HepG2 (cell line): ENCODE data around the gene PDILT. TPM values are rescaled to one million over a fixed set of nuclear protein-coding genes. Genes with fewer than 3 reads are reported as not detected.

Experiments
- AGO2 ChIP-seq: fragments of 200-400 bp; formaldehyde crosslinking; optimal IDR thresholded peaks from 2 replicates; pipeline ENCODE3; 2017; ENCODE audit warnings: mild to moderate bottlenecking, low read depth, low read length, moderate library complexity
- CHCHD3 ChIP-seq: sonication (generic); formaldehyde crosslinking; IDR thresholded peaks from 2 replicates; pipeline ENCODE4 v1.8.0; 2022; ENCODE audit warnings: mild to moderate bottlenecking, missing genetic modification reagents, moderate library complexity
- CHD2 ChIP-seq: IDR thresholded peaks from 2 replicates; pipeline ENCODE4 v1.6.1; 2011; ENCODE audit warnings: low read depth, low read length, improper control_type of control experiment
- DMAP1 ChIP-seq: IDR thresholded peaks from 2 replicates; pipeline ENCODE4 v1.6.1; 2016
- ELF4 ChIP-seq: sonication (generic); formaldehyde crosslinking; IDR thresholded peaks from 2 replicates; pipeline ENCODE4 v1.5.0; 2020; ENCODE audit warnings: missing genetic modification reagents, mild to moderate bottlenecking, moderate library complexity, borderline replicate concordance
- HNF4A ChIP-seq: sonication (generic); formaldehyde crosslinking; IDR thresholded peaks from 2 replicates; pipeline ENCODE4 v1.4.0; 2020; ENCODE audit warnings: missing genetic modification reagents
- HNRNPK ChIP-seq: fragments of 200-400 bp; formaldehyde crosslinking; IDR thresholded peaks from 2 replicates; pipeline ENCODE4 v1.6.1; 2018; ENCODE audit warnings: low read length, low read depth, moderate library complexity, mild to moderate bottlenecking; ENCODE audit not compliant: poor library complexity, severe bottlenecking
- IRF2 ChIP-seq: IDR thresholded peaks from 2 replicates; pipeline ENCODE4 v1.6.1; 2018; ENCODE audit warnings: missing genetic modification reagents, missing compliant biosample characterization
- ISL2 ChIP-seq: sonication (generic); formaldehyde crosslinking; IDR thresholded peaks from 2 replicates; pipeline ENCODE4 v1.5.0; 2020; ENCODE audit warnings: missing genetic modification reagents
- MED1 ChIP-seq: sonication (generic); formaldehyde crosslinking; IDR thresholded peaks from 2 replicates; pipeline ENCODE4 v1.4.0; 2020; ENCODE audit warnings: missing genetic modification reagents
- MEF2D ChIP-seq: sonication (generic); formaldehyde crosslinking; IDR thresholded peaks from 2 replicates; pipeline ENCODE4 v1.5.1; 2020; ENCODE audit warnings: mild to moderate bottlenecking, missing genetic modification reagents
- NRL ChIP-seq: sonication (generic); formaldehyde crosslinking; IDR thresholded peaks from 2 replicates; pipeline ENCODE4 v1.5.0; 2020; ENCODE audit warnings: missing genetic modification reagents, mild to moderate bottlenecking, moderate library complexity, borderline replicate concordance
- PRPF4 ChIP-seq: fragments of 200-400 bp; formaldehyde crosslinking; IDR thresholded peaks from 2 replicates; pipeline ENCODE4 v1.6.1; 2016; ENCODE audit warnings: low read length, low read depth; ENCODE audit not compliant: poor library complexity, severe bottlenecking
- SMC3 ChIP-seq: IDR thresholded peaks from 2 replicates; pipeline ENCODE4 v1.6.1; 2011; ENCODE audit warnings: low read length, improper control_type of control experiment
- TBX2 ChIP-seq: sonication (generic); formaldehyde crosslinking; IDR thresholded peaks from 2 replicates; pipeline ENCODE4 v1.5.0; 2020; ENCODE audit warnings: missing genetic modification reagents, mild to moderate bottlenecking, borderline replicate concordance
- ZBTB21 ChIP-seq: sonication (generic); formaldehyde crosslinking; IDR thresholded peaks from 2 replicates; pipeline ENCODE4 v1.4.0; 2020; ENCODE audit warnings: missing genetic modification reagents
- ZEB1 ChIP-seq: IDR thresholded peaks from 2 replicates; pipeline ENCODE4 v1.6.1; 2012; ENCODE audit warnings: mild to moderate bottlenecking, low read depth, inconsistent platforms; ENCODE audit not compliant: insufficient replicate concordance
- ZNF136 ChIP-seq: sonication (generic); formaldehyde crosslinking; IDR thresholded peaks from 2 replicates; pipeline ENCODE4 v1.8.1; 2022; ENCODE audit warnings: low read depth, mild to moderate bottlenecking, moderate library complexity, missing genetic modification reagents
- ZNF17 ChIP-seq: sonication (generic); formaldehyde crosslinking; IDR thresholded peaks from 2 replicates; pipeline ENCODE4 v1.5.0; 2020; ENCODE audit warnings: mild to moderate bottlenecking, missing genetic modification reagents
- ZNF563 ChIP-seq: sonication (generic); formaldehyde crosslinking; IDR thresholded peaks from 2 replicates; pipeline ENCODE4 v1.8.0; 2022; ENCODE audit warnings: mild to moderate bottlenecking, moderate library complexity, missing genetic modification reagents
- ZNF644 ChIP-seq: IDR thresholded peaks from 2 replicates; pipeline ENCODE4 v1.6.1; 2016; ENCODE audit warnings: low read depth
- ZNF773 ChIP-seq: sonication (generic); formaldehyde crosslinking; IDR thresholded peaks from 2 replicates; pipeline ENCODE4 v1.4.0; 2020; ENCODE audit warnings: missing genetic modification reagents, borderline replicate concordance
- ZSCAN30 ChIP-seq: sonication (generic); formaldehyde crosslinking; IDR thresholded peaks from 2 replicates; pipeline ENCODE4 v1.5.0; 2020; ENCODE audit warnings: mild to moderate bottlenecking, missing genetic modification reagents
- polyA plus RNA-seq, 8 experiments: library from polyadenylated mRNA; depleted of rRNA in 3 of 8; stranded (reverse) in 7 of 8; unstranded in 1 of 8; fragments of >200 nt; fragmentation: Illumina TruSeq in 4 of 8; extraction: Trizol in 4 of 8; gene quantifications; 2 replicates each; pipeline versions ENCODE4 v1.2.1 to v1.2.3, GENCODE V29; 2011 to 2016; ENCODE audit warnings: low read depth in 4 of 8, missing spikeins in 1 of 8, mixed read lengths in 1 of 8; ENCODE audit not compliant: insufficient read depth in 1 of 8
- total RNA-seq, 5 experiments: library from RNA; depleted of rRNA; stranded (reverse); fragments of >200 nt; fragmentation: Illumina TruSeq; extraction: Trizol; gene quantifications; 2 replicates each; pipeline ENCODE4 v1.2.3, GENCODE V29; 2016; ENCODE audit warnings: low read depth in 1 of 5
- TF ChIP-seq, protein P1 (sequence below): sonication (generic); formaldehyde crosslinking; IDR thresholded peaks from 2 replicates; pipeline ENCODE4 v1.4.0; 2020; ENCODE audit warnings: mild to moderate bottlenecking, missing genetic modification reagents
- TF ChIP-seq, protein P2 (sequence below): sonication (generic); formaldehyde crosslinking; IDR thresholded peaks from 2 replicates; pipeline ENCODE4 v1.4.0; 2020; ENCODE audit warnings: missing genetic modification reagents
- TF ChIP-seq, protein P3 (sequence below): sonication (generic); formaldehyde crosslinking; IDR thresholded peaks from 2 replicates; pipeline ENCODE4 v1.8.1; 2023; ENCODE audit warnings: missing genetic modification reagents, mild to moderate bottlenecking, borderline replicate concordance
- TF ChIP-seq, protein P4 (sequence below): sonication (generic); formaldehyde crosslinking; IDR thresholded peaks from 2 replicates; pipeline ENCODE4 v1.5.0; 2020; ENCODE audit warnings: missing genetic modification reagents
- TF ChIP-seq, protein P5 (sequence below): sonication (generic); formaldehyde crosslinking; IDR thresholded peaks from 2 replicates; pipeline ENCODE4 v1.4.0; 2020; ENCODE audit warnings: missing genetic modification reagents

The PDILT gene
- total and polyA plus RNA-seq, 2 of the 13 experiments (the other 11 are each of a cell fraction or from before 2014, with no cell fraction given): not detected

DNA sequence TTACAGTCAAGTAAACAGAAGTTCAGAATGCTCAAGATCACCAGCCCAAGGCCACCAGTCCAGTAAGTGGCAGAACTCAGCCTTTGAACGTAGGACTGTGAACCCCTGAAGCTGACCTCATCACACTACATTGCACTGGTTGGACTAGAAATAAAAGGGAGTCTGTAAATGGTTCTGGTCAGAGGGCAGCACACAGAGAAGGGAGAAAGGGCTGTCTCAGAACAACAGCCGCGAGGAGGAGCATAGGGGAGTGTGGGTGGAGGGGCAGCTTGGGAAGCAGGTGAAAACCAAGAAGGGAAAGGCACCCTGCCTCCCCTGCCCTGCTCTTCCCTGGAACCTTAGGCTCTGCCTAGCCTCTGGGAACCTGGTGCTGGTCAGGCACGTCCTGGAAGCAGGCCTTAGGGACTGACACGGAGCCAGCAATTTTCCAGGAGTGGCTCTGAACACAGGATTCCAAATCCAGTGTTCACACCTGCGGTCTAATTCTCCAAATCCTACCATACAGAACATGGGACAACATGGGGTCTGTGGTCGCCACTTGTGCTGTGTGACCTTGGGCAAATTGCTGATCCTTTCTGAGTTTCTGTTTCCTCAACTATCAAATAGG lies 7.0 kb downstream of the PDILT start (continued):
- TF ChIP-seq IRF2 (CRISPR knock-in tag): peak; percentile 63; the same call in 1 of the 2 replicates
- no peak for TF ChIP-seq HNRNPK
- TF ChIP-seq ZNF563 (CRISPR knock-in tag): no peak
- no peak for TF ChIP-seq ZNF17 (CRISPR knock-in tag)
- TF ChIP-seq MED1 (CRISPR knock-in tag): peak; percentile 79
- peak; percentile 89 for TF ChIP-seq ZNF644 (CRISPR knock-in tag)
- TF ChIP-seq AGO2: no peak
- TF ChIP-seq, protein P1, sequence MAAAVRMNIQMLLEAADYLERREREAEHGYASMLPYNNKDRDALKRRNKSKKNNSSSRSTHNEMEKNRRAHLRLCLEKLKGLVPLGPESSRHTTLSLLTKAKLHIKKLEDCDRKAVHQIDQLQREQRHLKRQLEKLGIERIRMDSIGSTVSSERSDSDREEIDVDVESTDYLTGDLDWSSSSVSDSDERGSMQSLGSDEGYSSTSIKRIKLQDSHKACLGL: no peak
- TF ChIP-seq ZNF136 (CRISPR knock-in tag): no peak
- no peak for TF ChIP-seq NRL (CRISPR knock-in tag)
- 0 out of 2 replicates have a peak, but pooled peaks have one; percentile 40 for TF ChIP-seq ZBTB21
- TF ChIP-seq, protein P2, sequence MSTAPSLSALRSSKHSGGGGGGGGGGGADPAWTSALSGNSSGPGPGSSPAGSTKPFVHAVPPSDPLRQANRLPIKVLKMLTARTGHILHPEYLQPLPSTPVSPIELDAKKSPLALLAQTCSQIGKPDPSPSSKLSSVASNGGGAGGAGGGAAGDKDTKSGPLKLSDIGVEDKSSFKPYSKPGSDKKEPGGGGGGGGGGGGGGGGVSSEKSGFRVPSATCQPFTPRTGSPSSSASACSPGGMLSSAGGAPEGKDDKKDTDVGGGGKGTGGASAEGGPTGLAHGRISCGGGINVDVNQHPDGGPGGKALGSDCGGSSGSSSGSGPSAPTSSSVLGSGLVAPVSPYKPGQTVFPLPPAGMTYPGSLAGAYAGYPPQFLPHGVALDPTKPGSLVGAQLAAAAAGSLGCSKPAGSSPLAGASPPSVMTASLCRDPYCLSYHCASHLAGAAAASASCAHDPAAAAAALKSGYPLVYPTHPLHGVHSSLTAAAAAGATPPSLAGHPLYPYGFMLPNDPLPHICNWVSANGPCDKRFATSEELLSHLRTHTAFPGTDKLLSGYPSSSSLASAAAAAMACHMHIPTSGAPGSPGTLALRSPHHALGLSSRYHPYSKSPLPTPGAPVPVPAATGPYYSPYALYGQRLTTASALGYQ: no peak
- TF ChIP-seq PRPF4: no peak
- no peak; the same call in 1 of the 2 replicates for TF ChIP-seq TBX2
- no peak for TF ChIP-seq CHCHD3
- no peak for TF ChIP-seq ZNF773 (CRISPR knock-in tag)
- TF ChIP-seq HNF4A (CRISPR knock-in tag): peak; percentile 96
- TF ChIP-seq ZSCAN30 (CRISPR knock-in tag): no peak
- peak; percentile 92 for TF ChIP-seq MEF2D (CRISPR knock-in tag)
- TF ChIP-seq DMAP1: no peak
- 0 out of 2 replicates have a peak, but pooled peaks have one; percentile 42 for TF ChIP-seq ISL2 (CRISPR knock-in tag)
- TF ChIP-seq ZEB1: no peak
- TF ChIP-seq, protein P3, sequence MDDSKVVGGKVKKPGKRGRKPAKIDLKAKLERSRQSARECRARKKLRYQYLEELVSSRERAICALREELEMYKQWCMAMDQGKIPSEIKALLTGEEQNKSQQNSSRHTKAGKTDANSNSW (CRISPR knock-in tag): no peak
- TF ChIP-seq ELF4 (CRISPR knock-in tag): no peak
- TF ChIP-seq, protein P4, sequence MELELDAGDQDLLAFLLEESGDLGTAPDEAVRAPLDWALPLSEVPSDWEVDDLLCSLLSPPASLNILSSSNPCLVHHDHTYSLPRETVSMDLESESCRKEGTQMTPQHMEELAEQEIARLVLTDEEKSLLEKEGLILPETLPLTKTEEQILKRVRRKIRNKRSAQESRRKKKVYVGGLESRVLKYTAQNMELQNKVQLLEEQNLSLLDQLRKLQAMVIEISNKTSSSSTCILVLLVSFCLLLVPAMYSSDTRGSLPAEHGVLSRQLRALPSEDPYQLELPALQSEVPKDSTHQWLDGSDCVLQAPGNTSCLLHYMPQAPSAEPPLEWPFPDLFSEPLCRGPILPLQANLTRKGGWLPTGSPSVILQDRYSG (CRISPR knock-in tag): no peak
- TF ChIP-seq SMC3: no peak
- TF ChIP-seq CHD2: no peak
- TF ChIP-seq, protein P5, sequence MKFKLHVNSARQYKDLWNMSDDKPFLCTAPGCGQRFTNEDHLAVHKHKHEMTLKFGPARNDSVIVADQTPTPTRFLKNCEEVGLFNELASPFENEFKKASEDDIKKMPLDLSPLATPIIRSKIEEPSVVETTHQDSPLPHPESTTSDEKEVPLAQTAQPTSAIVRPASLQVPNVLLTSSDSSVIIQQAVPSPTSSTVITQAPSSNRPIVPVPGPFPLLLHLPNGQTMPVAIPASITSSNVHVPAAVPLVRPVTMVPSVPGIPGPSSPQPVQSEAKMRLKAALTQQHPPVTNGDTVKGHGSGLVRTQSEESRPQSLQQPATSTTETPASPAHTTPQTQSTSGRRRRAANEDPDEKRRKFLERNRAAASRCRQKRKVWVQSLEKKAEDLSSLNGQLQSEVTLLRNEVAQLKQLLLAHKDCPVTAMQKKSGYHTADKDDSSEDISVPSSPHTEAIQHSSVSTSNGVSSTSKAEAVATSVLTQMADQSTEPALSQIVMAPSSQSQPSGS: peak; percentile 69
